DND-41 (cell line): Measurements from ENCODE around the gene CUBN.

Experiments used
- ATAC-seq: fragments of 200-7000 bp; cut with Tn5 transposase; 3 replicates; pipeline ENCODE4 v1.9.1; 2021; ENCODE audit warnings: low read depth; ENCODE audit not compliant: insufficient read depth
- DNase-seq: peaks from one replicate; pipeline ENCODE4 v3.0.0-alpha.2; 2020
- H2AFZ ChIP-seq: 2 replicates; pipeline ENCODE4 v1.6.0; 2012; ENCODE audit warnings: low read depth, low read length
- H3K27ac ChIP-seq: 2 replicates; pipeline ENCODE4 v1.5.1; 2012; ENCODE audit warnings: low read length, inconsistent platforms
- H3K27me3 ChIP-seq: fragments of 200-600 bp; sonication (generic); 2 replicates; pipeline ENCODE4 v1.6.0; 2012; ENCODE audit warnings: low read length, mild to moderate bottlenecking, inconsistent platforms; ENCODE audit not compliant: insufficient read depth, poor library complexity
- H3K36me3 ChIP-seq: 2 replicates; pipeline ENCODE4 v1.5.1; 2012; ENCODE audit warnings: low read length, inconsistent platforms; ENCODE audit not compliant: insufficient read depth
- H3K4me1 ChIP-seq: 2 replicates; pipeline ENCODE4 v1.5.1; 2012; ENCODE audit warnings: mild to moderate bottlenecking, low read length; ENCODE audit not compliant: insufficient read depth
- H3K4me2 ChIP-seq: 2 replicates; pipeline ENCODE4 v1.6.0; 2012; ENCODE audit warnings: mild to moderate bottlenecking, moderate library complexity, low read length, inconsistent platforms; ENCODE audit not compliant: insufficient read depth
- H3K4me3 ChIP-seq, 2 experiments: fragments of 200-600 bp in 1 of 2; shearing (Covaris generic) in 1 of 2; 2 replicates each; pipeline ENCODE4 v1.5.1; 2012 to 2016; ENCODE audit warnings: inconsistent platforms in 2 of 2, low read length in 2 of 2, mild to moderate bottlenecking in 2 of 2, low read depth in 1 of 2, moderate library complexity in 1 of 2
- H3K79me2 ChIP-seq: 2 replicates; pipeline ENCODE4 v1.6.0; 2012; ENCODE audit warnings: low read length, inconsistent platforms; ENCODE audit not compliant: insufficient read depth
- H3K9ac ChIP-seq: 2 replicates; pipeline ENCODE4 v1.6.0; 2012; ENCODE audit warnings: low read depth, mild to moderate bottlenecking, inconsistent platforms, low read length, moderate library complexity
- H3K9me3 ChIP-seq: 2 replicates; pipeline ENCODE4 v1.5.1; 2012; ENCODE audit warnings: low read length, moderate library complexity, mild to moderate bottlenecking, inconsistent platforms; ENCODE audit not compliant: insufficient read depth, severe bottlenecking
- H4K20me1 ChIP-seq: 2 replicates; pipeline ENCODE4 v1.6.0; 2012; ENCODE audit warnings: low read length; ENCODE audit not compliant: insufficient read depth
- EZH2 ChIP-seq: IDR thresholded peaks from 3 replicates; pipeline ENCODE4 v1.6.1; 2012; ENCODE audit warnings: borderline replicate concordance, low read depth, mild to moderate bottlenecking, moderate library complexity, low read length, inconsistent platforms; ENCODE audit not compliant: severe bottlenecking
- TF ChIP-seq, protein P1 (sequence below): IDR thresholded peaks from 2 replicates; pipeline ENCODE4 v1.5.1; 2012; ENCODE audit warnings: borderline replicate concordance, low read length, moderate library complexity, mild to moderate bottlenecking; ENCODE audit not compliant: poor library complexity, severe bottlenecking; ENCODE audit errors: extremely low read depth

CUBN gene

DNA sequence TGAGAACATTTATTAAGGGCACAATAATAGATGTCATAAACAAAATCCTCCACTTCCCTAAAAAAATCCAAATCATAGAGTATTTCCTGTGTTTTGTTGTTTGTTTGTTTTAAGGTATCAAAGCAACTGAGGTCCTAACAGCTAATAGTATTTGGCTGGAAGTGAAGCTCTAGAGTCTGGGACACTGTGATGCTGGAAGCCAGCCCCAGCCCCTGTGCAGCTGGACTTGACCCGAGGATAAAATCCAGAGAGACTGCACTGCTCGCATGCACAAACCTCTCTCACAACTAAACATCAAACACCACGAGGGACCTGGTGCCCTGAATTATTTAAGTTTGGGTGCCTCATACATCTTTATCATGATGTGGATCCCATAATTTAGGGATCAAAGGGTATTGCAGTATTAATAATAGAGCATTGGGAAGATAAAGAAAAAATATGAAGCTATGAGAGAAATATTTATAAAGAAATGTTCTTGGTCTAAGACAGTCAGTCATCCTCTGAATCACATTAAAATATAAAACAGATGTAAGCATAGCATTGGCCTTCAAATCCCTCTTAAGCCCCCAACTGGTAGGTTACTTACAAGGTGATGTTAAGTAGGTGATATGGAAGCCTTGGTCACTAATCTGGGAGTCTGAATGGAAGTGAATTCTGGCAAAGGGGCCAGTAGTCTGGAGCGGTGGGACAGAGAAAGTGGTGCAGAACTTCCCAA, 44.4 kb downstream of the CUBN start:
- H3K36me3 ChIP-seq = no peaks in the 10 kb centered on the region
- ATAC-seq (no peak), DNase-seq (no peak)
- H3K9me3 ChIP-seq = no peaks in the 10 kb centered on the region
- H4K20me1 ChIP-seq = no peaks in the 10 kb centered on the region
- H2AFZ ChIP-seq = no peak overlapping the region
- H3K79me2 ChIP-seq = no peaks in the 10 kb centered on the region
- no peak overlapping the region for H3K4me2 ChIP-seq
- no peak for TF ChIP-seq EZH2
- TF ChIP-seq, protein P1, sequence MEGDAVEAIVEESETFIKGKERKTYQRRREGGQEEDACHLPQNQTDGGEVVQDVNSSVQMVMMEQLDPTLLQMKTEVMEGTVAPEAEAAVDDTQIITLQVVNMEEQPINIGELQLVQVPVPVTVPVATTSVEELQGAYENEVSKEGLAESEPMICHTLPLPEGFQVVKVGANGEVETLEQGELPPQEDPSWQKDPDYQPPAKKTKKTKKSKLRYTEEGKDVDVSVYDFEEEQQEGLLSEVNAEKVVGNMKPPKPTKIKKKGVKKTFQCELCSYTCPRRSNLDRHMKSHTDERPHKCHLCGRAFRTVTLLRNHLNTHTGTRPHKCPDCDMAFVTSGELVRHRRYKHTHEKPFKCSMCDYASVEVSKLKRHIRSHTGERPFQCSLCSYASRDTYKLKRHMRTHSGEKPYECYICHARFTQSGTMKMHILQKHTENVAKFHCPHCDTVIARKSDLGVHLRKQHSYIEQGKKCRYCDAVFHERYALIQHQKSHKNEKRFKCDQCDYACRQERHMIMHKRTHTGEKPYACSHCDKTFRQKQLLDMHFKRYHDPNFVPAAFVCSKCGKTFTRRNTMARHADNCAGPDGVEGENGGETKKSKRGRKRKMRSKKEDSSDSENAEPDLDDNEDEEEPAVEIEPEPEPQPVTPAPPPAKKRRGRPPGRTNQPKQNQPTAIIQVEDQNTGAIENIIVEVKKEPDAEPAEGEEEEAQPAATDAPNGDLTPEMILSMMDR = no peak
- no peaks in the 10 kb centered on the region for H3K4me1 ChIP-seq
- H3K4me3 ChIP-seq = no peak overlapping the region
- no peak overlapping the region for H3K9ac ChIP-seq
- no peak overlapping the region for H3K27ac ChIP-seq
- H3K27me3 ChIP-seq = no peaks in the 10 kb centered on the region

DNA sequence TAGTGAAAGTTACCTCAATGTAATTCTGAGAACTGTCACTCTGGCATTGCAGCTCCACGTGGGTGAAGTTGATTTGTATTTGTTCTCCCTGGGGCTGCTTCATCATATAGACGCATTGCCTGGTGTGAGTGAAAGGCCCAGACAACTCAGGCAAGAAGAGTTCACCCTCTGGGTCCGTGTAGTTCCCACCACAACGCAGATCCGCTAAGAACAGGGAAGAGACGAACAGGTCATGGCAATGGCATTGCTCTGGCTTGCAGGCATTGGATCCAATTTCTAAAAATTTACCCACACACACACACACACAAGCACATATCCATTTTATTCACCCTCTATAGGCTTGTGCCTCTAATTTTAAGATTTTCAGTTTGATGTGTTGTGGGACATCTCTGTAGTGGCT, 45.4 kb downstream of the CUBN start:
- H3K27me3 ChIP-seq = no peaks in the 10 kb centered on the region
- H3K4me2 ChIP-seq = no peak overlapping the region
- DNase-seq (no peak), ATAC-seq (no peak)
- TF ChIP-seq, protein P1 = no peak
- TF ChIP-seq EZH2 = no peak
- no peaks in the 10 kb centered on the region for H3K36me3 ChIP-seq
- no peak overlapping the region for H3K27ac ChIP-seq
- H3K4me1 ChIP-seq = no peaks in the 10 kb centered on the region
- no peak overlapping the region for H2AFZ ChIP-seq
- no peak overlapping the region for H3K4me3 ChIP-seq
- H3K9ac ChIP-seq = no peak overlapping the region
- H3K9me3 ChIP-seq = no peaks in the 10 kb centered on the region
- H4K20me1 ChIP-seq = no peaks in the 10 kb centered on the region
- no peaks in the 10 kb centered on the region for H3K79me2 ChIP-seq

DNA sequence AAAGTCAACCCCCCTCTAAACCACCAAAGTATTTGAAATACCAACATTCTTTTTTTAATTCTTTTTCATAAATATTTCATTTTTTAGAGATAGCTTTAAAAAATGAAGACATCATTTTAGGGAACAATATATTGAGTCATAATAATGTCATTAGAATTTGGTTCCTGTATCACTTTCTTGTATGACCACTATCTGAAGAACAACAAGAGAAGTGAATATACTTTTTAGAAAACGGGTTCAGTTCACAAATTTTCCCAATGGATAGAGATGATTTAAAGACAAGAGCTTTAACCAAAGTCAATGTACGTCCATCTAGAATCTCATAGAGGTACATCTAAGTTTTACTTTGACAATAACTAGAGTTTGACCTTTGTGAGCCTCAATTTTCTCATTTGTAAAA, 48.2 kb downstream of the CUBN start:
- no peak overlapping the region for H2AFZ ChIP-seq
- H3K4me1 ChIP-seq = no peaks in the 10 kb centered on the region
- no peaks in the 10 kb centered on the region for H3K9me3 ChIP-seq
- DNase-seq (no peak), ATAC-seq (no peak)
- H3K4me3 ChIP-seq = no peak overlapping the region
- no peak overlapping the region for H3K4me2 ChIP-seq
- no peak overlapping the region for H3K27ac ChIP-seq
- no peaks in the 10 kb centered on the region for H3K27me3 ChIP-seq
- TF ChIP-seq, protein P1 = no peak
- no peak for TF ChIP-seq EZH2
- no peaks in the 10 kb centered on the region for H3K36me3 ChIP-seq
- no peaks in the 10 kb centered on the region for H4K20me1 ChIP-seq
- no peak overlapping the region for H3K9ac ChIP-seq
- H3K79me2 ChIP-seq = no peaks in the 10 kb centered on the region

DNA sequence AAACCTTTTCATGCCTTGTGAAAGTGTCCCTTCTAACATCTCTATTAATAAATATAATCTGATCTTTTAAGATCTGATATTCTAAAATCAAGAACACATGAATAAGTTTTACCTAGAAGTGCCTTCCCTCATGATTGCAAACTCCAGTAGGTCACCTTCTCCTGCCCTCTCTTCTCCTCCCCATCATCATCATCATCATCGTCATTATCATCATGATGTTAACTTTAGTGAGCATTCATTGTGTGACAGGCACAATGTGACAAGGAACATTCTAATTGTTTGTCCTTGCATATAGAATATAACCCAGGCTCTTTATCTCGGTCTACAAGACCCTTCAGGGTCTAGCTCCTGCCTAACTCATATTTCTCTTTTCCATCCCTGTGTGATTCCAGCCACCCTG, 51.7 kb downstream of the CUBN start:
- TF ChIP-seq, protein P1 = no peak
- no peak for TF ChIP-seq EZH2
- H3K4me2 ChIP-seq = no peak overlapping the region
- H4K20me1 ChIP-seq = no peaks in the 10 kb centered on the region
- H3K9ac ChIP-seq = no peak overlapping the region
- no peak overlapping the region for H2AFZ ChIP-seq
- no peaks in the 10 kb centered on the region for H3K9me3 ChIP-seq
- no peaks in the 10 kb centered on the region for H3K36me3 ChIP-seq
- ATAC-seq (no peak), DNase-seq (no peak)
- H3K27me3 ChIP-seq = no peaks in the 10 kb centered on the region
- no peaks in the 10 kb centered on the region for H3K4me1 ChIP-seq
- H3K79me2 ChIP-seq = no peaks in the 10 kb centered on the region
- H3K4me3 ChIP-seq = no peak overlapping the region
- H3K27ac ChIP-seq = no peak overlapping the region
